Measurements from ENCODE around the gene DESI1.
"Not testable (repeated sequence)": the region's sequence is repeated elsewhere in the genome, so short reads cannot be mapped to it uniquely, and the experiment has no call there.

DESI1 gene

GRCh38 chr22:41634610-41635009 lies 13.8 kb upstream of the DESI1 start:
- H3K4me3 ChIP-seq (ENCODE audit: low read length); H3K9ac ChIP-seq (ENCODE audit: low read depth, low read length); H3K27me3 ChIP-seq (ENCODE audit: insufficient read depth, low read length); H3K9me3 ChIP-seq (ENCODE audit: insufficient read depth, low read depth, low read length); H3K27ac ChIP-seq (ENCODE audit: low read depth, low read length); H3K4me1 ChIP-seq (ENCODE audit: insufficient read depth, low read length): not testable (repeated sequence)
- 98% methylated on average over 8 of the region's 8 CpGs for WGBS
- peaks cover 87% of the 10 kb centered on the region for H3K36me3 ChIP-seq (ENCODE audit: insufficient read depth, low read length)

GRCh38 chr22:41631615-41632014 lies 10.8 kb upstream of the DESI1 start:
- 96% methylated on average over 14 of the region's 23 CpGs for WGBS
- H3K27ac ChIP-seq (ENCODE audit: low read depth, low read length): not testable (repeated sequence)
- H3K36me3 ChIP-seq (ENCODE audit: insufficient read depth, low read length): peaks cover 88% of the 10 kb centered on the region

DNA sequence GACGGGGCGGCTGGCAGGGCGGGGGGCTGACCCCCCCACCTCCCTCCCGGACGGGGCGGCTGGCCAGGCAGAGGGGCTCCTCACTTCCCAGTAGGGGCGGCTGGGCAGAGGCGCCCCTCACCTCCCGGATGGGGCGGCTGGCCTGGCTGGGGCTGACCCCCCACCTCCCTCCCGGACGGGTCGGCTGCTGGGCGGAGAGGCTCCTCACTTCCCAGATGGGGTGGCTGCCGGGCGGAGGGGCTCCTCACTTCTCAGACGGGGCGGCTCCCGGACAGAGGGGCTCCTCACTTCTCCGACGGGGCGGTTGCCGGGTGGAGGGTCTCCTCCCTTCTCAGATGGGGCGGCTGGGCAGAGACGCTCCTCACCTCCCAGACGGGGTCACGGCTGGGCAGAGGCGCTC lies 10.3 kb upstream of the DESI1 start:
- H3K36me3 ChIP-seq (ENCODE audit: insufficient read depth, low read length): peaks cover 88% of the 10 kb centered on the region
- not testable (repeated sequence) for H3K4me1 ChIP-seq (ENCODE audit: insufficient read depth, low read length); H3K9me3 ChIP-seq (ENCODE audit: insufficient read depth, low read depth, low read length); H3K27me3 ChIP-seq (ENCODE audit: insufficient read depth, low read length); H3K4me3 ChIP-seq (ENCODE audit: low read length); H3K27ac ChIP-seq (ENCODE audit: low read depth, low read length); H3K9ac ChIP-seq (ENCODE audit: low read depth, low read length)
- 93% methylated on average over 23 of the region's 28 CpGs for WGBS

More at GRCh38 chr22:41631615-41632014, 10.8 kb upstream of the DESI1 start:
- H3K9me3 ChIP-seq (ENCODE audit: insufficient read depth, low read depth, low read length); H3K4me3 ChIP-seq (ENCODE audit: low read length); H3K9ac ChIP-seq (ENCODE audit: low read depth, low read length); H3K27me3 ChIP-seq (ENCODE audit: insufficient read depth, low read length); H3K4me1 ChIP-seq (ENCODE audit: insufficient read depth, low read length): not testable (repeated sequence)

DNA sequence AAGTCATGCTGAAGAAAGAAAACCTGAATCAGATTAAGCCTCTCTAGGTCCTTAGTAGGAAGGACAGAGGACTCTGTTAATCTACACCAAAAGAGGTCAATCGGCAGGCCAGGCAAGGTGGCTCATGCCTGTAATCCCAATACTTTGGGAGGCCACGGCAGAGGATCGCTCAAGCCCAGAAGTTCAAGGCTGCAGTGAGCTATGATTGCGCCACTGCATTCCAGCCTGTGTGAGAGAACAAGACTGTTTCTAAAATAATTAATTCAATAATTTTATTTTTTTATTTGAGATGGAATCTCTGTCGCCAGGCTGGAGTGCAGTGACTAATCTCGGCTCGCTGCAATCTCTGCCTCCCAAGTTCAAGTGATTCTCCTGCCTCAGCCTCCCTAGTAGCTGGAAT lies 4.7 kb upstream of the DESI1 start:
- peaks cover 7% of the 10 kb centered on the region; the same call in 1 of the 2 replicates for H3K9me3 ChIP-seq (ENCODE audit: insufficient read depth, low read depth, low read length)
- 96% methylated on average over 7 of the region's 7 CpGs for WGBS
- no peak overlapping the region for H3K27ac ChIP-seq (ENCODE audit: low read depth, low read length)
- H3K36me3 ChIP-seq (ENCODE audit: insufficient read depth, low read length): peaks cover 79% of the 10 kb centered on the region
- no peak overlapping the region for H3K4me3 ChIP-seq (ENCODE audit: low read length)
- no peak overlapping the region for H3K9ac ChIP-seq (ENCODE audit: low read depth, low read length)
- H3K27me3 ChIP-seq (ENCODE audit: insufficient read depth, low read length): no peaks in the 10 kb centered on the region
- no peaks in the 10 kb centered on the region for H3K4me1 ChIP-seq (ENCODE audit: insufficient read depth, low read length)

- peaks cover 42% of the 10 kb centered on the region for H3K36me3 ChIP-seq (ENCODE audit: insufficient read depth, low read length)
- WGBS: 9% methylated on average over 8 of the region's 8 CpGs
These were observed 1.0 kb upstream of the DESI1 start for GRCh38 chr22:41621911-41622179.

GRCh38 chr22:41621099-41621910 lies 462 bp upstream of the DESI1 start, which contains the start of gene XRCC6:
TSS of gene XRCC6 (plus strand) at chr22:41621295. CDS start at chr22:41622005, 710 bp downstream.
- WGBS: under 1% methylated on average over 70 of the region's 70 CpGs
- peaks cover 7% of the 10 kb centered on the region; the same call in 1 of the 2 replicates for H3K4me1 ChIP-seq (ENCODE audit: insufficient read depth, low read length)
- peak within 1 kb of the TSS; percentile 99 for H3K27ac ChIP-seq (ENCODE audit: low read depth, low read length)
- peaks cover 37% of the 10 kb centered on the region for H3K36me3 ChIP-seq (ENCODE audit: insufficient read depth, low read length)
- no peaks in the 10 kb centered on the region for H3K9me3 ChIP-seq (ENCODE audit: insufficient read depth, low read depth, low read length)
- H3K4me3 ChIP-seq (ENCODE audit: low read length): peak within 1 kb of the TSS; percentile 95
- no peaks in the 10 kb centered on the region for H3K27me3 ChIP-seq (ENCODE audit: insufficient read depth, low read length)
- H3K9ac ChIP-seq (ENCODE audit: low read depth, low read length): peak within 1 kb of the TSS; percentile 98

More at GRCh38 chr22:41621911-41622179, 1.0 kb upstream of the DESI1 start:
- Histone ChIP-seq H3K9me3 (ENCODE audit: insufficient read depth, low read depth, low read length) (no peaks in the 10 kb centered on the region), H3K9ac (ENCODE audit: low read depth, low read length) (peak overlapping the region; percentile 98), H3K4me3 (ENCODE audit: low read length) (peak overlapping the region; percentile 95), H3K27ac (ENCODE audit: low read depth, low read length) (peak overlapping the region; percentile 99), H3K4me1 (ENCODE audit: insufficient read depth, low read length) (peaks cover 7% of the 10 kb centered on the region; the same call in 1 of the 2 replicates), H3K27me3 (ENCODE audit: insufficient read depth, low read length) (no peaks in the 10 kb centered on the region)

DNA sequence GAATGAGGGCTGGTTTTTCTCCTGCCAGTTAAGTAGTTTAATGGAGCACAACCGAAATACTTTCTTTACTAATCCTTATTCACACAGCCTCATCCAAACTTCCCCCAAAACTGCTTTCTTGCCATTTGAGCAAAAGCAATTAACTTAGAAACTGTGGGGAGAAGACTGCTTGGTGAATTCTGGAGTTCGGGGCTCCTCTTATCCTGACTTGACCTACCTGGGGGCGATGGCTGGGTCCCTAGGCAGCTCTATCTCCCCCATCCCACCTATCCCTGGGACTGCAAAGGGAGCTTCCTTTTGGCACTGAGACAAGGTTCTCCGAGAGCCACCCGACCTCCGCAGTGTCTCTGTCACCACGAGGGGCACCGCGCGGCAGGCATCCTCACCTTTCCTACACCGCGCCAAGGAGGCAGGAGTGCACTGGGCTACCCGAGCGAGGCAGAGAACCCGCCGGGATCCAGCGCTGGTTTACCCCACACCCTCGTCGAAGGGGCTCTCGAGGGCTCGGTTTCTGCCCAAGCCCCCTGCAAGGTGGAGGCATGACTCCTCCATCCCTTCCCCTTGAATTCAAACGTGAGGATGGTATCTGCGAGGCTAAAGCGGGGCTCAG lies 759 bp downstream of the DESI1 start:
- peak overlapping the region; percentile 73 for H3K27ac ChIP-seq (ENCODE audit: low read depth, low read length)
- peaks cover 25% of the 10 kb centered on the region for H3K36me3 ChIP-seq (ENCODE audit: insufficient read depth, low read length)
- WGBS: under 1% methylated on average over 23 of the region's 24 CpGs
- peak overlapping the region; percentile 95 for H3K4me3 ChIP-seq (ENCODE audit: low read length)
- no peaks in the 10 kb centered on the region for H3K27me3 ChIP-seq (ENCODE audit: insufficient read depth, low read length)
- H3K9me3 ChIP-seq (ENCODE audit: insufficient read depth, low read depth, low read length): no peaks in the 10 kb centered on the region
- H3K9ac ChIP-seq (ENCODE audit: low read depth, low read length): peak overlapping the region; percentile 86
- H3K4me1 ChIP-seq (ENCODE audit: insufficient read depth, low read length): peaks cover 7% of the 10 kb centered on the region; the same call in 1 of the 2 replicates

DNA sequence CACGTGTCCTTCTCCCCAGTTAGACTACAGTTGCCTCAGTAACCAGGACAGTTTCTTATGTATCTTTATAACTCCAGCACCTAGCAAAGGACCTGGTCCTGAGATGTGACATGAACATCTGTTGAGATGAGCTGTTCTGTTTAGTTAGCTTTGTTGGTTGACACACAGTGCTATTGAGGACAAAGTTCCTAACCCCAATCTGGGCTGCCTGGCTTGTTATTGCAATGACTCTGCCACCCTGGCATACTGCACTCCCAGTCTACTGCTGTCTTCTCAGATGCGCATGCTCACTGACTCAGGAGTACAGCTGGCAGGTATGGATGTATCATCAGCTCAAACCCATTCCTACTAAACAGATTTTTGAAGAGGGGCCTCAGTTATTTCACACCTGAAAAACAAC lies 7.4 kb downstream of the DESI1 start:
- Histone ChIP-seq H3K4me3 (ENCODE audit: low read length) (no peak overlapping the region), H3K4me1 (ENCODE audit: insufficient read depth, low read length) (no peaks in the 10 kb centered on the region), H3K9ac (ENCODE audit: low read depth, low read length) (no peak overlapping the region), H3K27ac (ENCODE audit: low read depth, low read length) (no peak overlapping the region), H3K27me3 (ENCODE audit: insufficient read depth, low read length) (no peaks in the 10 kb centered on the region), H3K36me3 (ENCODE audit: insufficient read depth, low read length) (0 out of 2 replicates have a peak, but pooled peaks cover 3% of the 10 kb centered on the region), H3K9me3 (ENCODE audit: insufficient read depth, low read depth, low read length) (no peaks in the 10 kb centered on the region)
- 91% methylated on average over 2 of the region's 2 CpGs for WGBS

- Histone ChIP-seq H3K36me3 (ENCODE audit: insufficient read depth, low read length) (peaks cover 4% of the 10 kb centered on the region; the same call in 1 of the 2 replicates), H3K9me3 (ENCODE audit: insufficient read depth, low read depth, low read length) (no peaks in the 10 kb centered on the region), H3K27me3 (ENCODE audit: insufficient read depth, low read length) (no peaks in the 10 kb centered on the region), H3K4me1 (ENCODE audit: insufficient read depth, low read length) (no peaks in the 10 kb centered on the region), H3K9ac (ENCODE audit: low read depth, low read length) (no peak overlapping the region), H3K27ac (ENCODE audit: low read depth, low read length) (no peak overlapping the region), H3K4me3 (ENCODE audit: low read length) (no peak overlapping the region)
- WGBS: 95% methylated on average over 6 of the region's 6 CpGs
These were observed 8.1 kb downstream of the DESI1 start for GRCh38 chr22:41612603-41613306.

DNA sequence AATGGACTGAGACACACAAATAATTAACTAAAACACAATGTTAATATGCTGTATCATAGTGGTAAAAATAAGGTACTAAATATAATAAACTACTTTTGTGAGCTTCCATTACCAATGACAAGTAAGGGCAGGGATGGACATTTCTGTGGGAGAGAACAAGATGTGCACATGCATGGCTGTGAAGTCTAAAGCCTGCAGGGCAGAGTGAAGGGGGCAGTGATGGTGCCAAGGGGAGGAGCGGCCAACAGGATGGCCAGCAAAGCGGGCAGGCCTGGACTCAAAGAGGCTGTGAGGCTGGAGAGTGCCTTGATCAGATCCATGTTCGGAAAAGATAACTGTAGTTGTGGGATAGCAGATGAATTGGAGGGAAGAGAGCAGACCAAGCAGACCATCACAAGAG lies 12.5 kb downstream of the DESI1 start:
- H3K36me3 ChIP-seq (ENCODE audit: insufficient read depth, low read length): peaks cover 42% of the 10 kb centered on the region
- WGBS: 93% methylated on average over 3 of the region's 3 CpGs
- H3K4me3 ChIP-seq (ENCODE audit: low read length): no peak overlapping the region
- no peaks in the 10 kb centered on the region for H3K9me3 ChIP-seq (ENCODE audit: insufficient read depth, low read depth, low read length)
- no peaks in the 10 kb centered on the region for H3K27me3 ChIP-seq (ENCODE audit: insufficient read depth, low read length)
- no peak overlapping the region for H3K9ac ChIP-seq (ENCODE audit: low read depth, low read length)
- H3K4me1 ChIP-seq (ENCODE audit: insufficient read depth, low read length): no peaks in the 10 kb centered on the region
- no peak overlapping the region for H3K27ac ChIP-seq (ENCODE audit: low read depth, low read length)

DNA sequence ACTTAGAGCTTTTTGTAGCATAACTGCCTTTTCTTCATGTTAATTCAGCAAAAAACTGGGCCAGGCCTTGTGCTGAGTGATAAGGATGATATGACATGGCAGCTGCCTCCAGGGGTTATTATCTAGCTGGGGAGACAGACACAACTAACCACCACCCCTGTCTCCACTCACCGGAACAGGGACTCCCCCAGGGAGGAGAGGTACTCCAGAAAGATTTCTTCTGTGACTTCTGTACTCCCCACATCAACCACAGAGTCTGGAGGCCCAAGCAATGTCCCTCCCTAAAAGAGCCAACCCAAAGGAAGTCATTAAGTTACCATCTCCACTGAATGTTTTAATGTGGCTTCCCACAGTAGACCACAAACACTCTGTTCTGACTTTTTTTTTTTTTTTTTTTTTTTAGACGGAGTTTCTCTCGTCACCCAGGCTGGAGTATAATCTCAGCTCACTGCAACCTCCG lies 16.9 kb downstream of the DESI1 start:
- Histone ChIP-seq H3K36me3 (ENCODE audit: insufficient read depth, low read length) (peaks cover 71% of the 10 kb centered on the region), H3K4me1 (ENCODE audit: insufficient read depth, low read length) (no peaks in the 10 kb centered on the region), H3K9me3 (ENCODE audit: insufficient read depth, low read depth, low read length) (no peaks in the 10 kb centered on the region), H3K27me3 (ENCODE audit: insufficient read depth, low read length) (no peaks in the 10 kb centered on the region), H3K9ac (ENCODE audit: low read depth, low read length) (no peak overlapping the region), H3K4me3 (ENCODE audit: low read length) (no peak overlapping the region), H3K27ac (ENCODE audit: low read depth, low read length) (no peak overlapping the region)
- 93% methylated on average over 4 of the region's 4 CpGs for whole genome bisulfite sequencing

Data from HUES64 (cell line).